Osteocyte (in vitro differentiated cells): Measurements from ENCODE around the gene SLC50A1. TPM values are rescaled to one million over a fixed set of nuclear protein-coding genes. Genes with fewer than 3 reads are reported as not detected.
"Not testable (repeated sequence)": the region's sequence is repeated elsewhere in the genome, so short reads cannot be mapped to it uniquely, and the experiment has no call there.

Experiments used
- DNase-seq: peaks from one replicate; pipeline ENCODE4 v3.0.0; 2021; ENCODE audit warnings: mixed read lengths; ENCODE audit not compliant: unreplicated experiment; ENCODE audit errors: extremely low spot score
- H3K27ac Mint-ChIP-seq: one replicate; pipeline ENCODE4 v1.8.0; 2021; ENCODE audit warnings: mild to moderate bottlenecking, mixed read lengths; ENCODE audit not compliant: unreplicated experiment
- H3K27me3 Mint-ChIP-seq: one replicate; pipeline ENCODE4 v1.8.0; 2021; ENCODE audit warnings: mixed read lengths; ENCODE audit not compliant: unreplicated experiment
- H3K36me3 Mint-ChIP-seq: one replicate; pipeline ENCODE4 v1.8.0; 2021; ENCODE audit warnings: mixed read lengths; ENCODE audit not compliant: unreplicated experiment
- H3K4me1 Mint-ChIP-seq: one replicate; pipeline ENCODE4 v1.8.0; 2021; ENCODE audit warnings: mixed read lengths; ENCODE audit not compliant: unreplicated experiment
- H3K4me3 Mint-ChIP-seq: one replicate; pipeline ENCODE4 v1.8.0; 2021; ENCODE audit warnings: mild to moderate bottlenecking, moderate library complexity, mixed read lengths; ENCODE audit not compliant: unreplicated experiment
- H3K9me3 Mint-ChIP-seq: one replicate; pipeline ENCODE4 v1.8.0; 2021; ENCODE audit warnings: mixed read lengths; ENCODE audit not compliant: unreplicated experiment
- CTCF ChIP-seq: fragments of 200-600 bp; sonication (generic); IDR thresholded peaks from 2 replicates; pipeline ENCODE4 v1.5.0; 2021; ENCODE audit warnings: antibody characterized with exemption, mild to moderate bottlenecking, moderate library complexity
- total RNA-seq: library from RNA; stranded (reverse); gene quantifications from 2 replicates; pipeline ENCODE4 v1.2.1, GENCODE V29; 2021

Gene SLC50A1
- total RNA-seq, 1 donor from 2014 or later: 26.5 TPM

DNA sequence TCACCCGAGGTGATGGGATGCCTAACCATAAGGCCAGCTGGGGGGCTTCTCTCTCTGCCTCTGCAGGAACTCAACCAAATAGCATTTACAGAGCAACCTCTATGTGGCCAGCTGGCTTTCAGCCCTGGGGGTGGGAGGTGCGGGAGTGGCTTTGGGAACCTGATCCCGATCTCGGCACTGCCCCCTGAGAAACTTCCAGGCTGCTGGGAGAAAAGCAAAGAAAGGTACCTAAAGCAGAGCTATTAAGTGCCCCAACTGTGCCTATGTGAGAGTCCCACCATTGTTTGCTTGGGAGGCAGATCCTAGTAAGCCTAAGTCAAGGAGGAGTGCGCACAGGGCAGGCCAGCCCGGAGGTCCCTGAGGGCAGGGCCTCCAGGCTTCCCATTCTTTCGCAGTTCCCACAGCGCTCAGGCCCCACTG is 30.4 kb downstream of the SLC50A1 start:
- no peaks in the 10 kb centered on the region for H3K27me3 Mint-ChIP-seq
- no peak overlapping the region for H3K27ac Mint-ChIP-seq
- H3K4me3 Mint-ChIP-seq: no peak overlapping the region
- DNase-seq: no peak
- TF ChIP-seq CTCF: no peak
- peaks cover 9% of the 10 kb centered on the region for H3K4me1 Mint-ChIP-seq
- H3K9me3 Mint-ChIP-seq: no peaks in the 10 kb centered on the region
- peaks cover 11% of the 10 kb centered on the region for H3K36me3 Mint-ChIP-seq

- Mint-ChIP-seq H3K9me3 (no peaks in the 10 kb centered on the region), H3K27ac (no peak overlapping the region), H3K36me3 (peaks cover 11% of the 10 kb centered on the region), H3K4me3 (no peak overlapping the region), H3K27me3 (no peaks in the 10 kb centered on the region), H3K4me1 (peaks cover 9% of the 10 kb centered on the region)
- DNase-seq: no peak
- no peak for TF ChIP-seq CTCF
These were observed 31.0 kb downstream of the SLC50A1 start for GRCh38 chr1:155166471-155167165.

DNA sequence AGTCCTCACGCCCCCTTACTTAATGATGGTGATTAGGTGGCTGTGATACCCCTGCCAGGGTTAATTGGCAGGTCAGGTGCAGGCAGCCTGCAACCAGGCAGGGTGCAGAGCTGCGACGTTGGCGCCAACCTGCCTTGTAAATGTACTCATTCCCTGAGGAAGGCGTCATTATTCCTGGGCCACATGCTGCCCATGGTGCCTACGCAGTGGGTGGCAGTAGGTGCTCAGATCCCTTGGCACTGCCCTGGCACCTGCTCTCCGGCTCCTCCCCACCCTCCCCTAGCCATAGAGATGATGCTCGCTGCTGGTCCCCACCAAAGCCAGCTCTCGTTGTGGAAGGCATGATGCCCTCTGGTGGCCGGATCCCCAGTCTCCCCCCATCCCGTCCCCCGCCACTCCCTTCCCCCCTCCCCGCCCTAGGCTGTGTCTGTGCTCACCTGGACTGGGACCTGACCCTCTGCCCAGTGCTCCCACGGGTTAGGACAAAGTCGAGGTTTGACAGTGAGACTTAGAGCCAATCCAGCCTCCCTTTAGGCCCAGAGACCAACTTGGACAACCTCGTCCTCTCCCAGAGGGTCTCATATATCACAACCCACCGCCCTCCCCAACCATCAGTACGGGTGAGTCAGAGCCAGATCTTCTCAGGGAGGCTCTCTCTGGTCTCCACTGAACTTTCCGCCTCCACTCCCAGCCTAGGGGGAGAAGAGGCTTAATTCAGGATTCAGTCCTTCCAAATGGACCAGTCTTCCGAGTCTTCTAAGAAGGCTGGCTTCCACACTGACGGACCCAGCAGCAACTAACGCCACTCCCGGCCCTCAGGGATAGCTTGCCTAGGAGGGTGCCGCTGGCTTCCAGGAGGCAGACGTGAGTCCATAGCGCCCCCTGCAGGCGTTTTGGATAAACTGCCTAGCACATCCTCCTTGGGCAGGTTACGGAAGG is 31.8 kb downstream of the SLC50A1 start:
- no peaks in the 10 kb centered on the region for H3K27me3 Mint-ChIP-seq
- peaks cover 11% of the 10 kb centered on the region for H3K36me3 Mint-ChIP-seq
- no peaks in the 10 kb centered on the region for H3K9me3 Mint-ChIP-seq
- TF ChIP-seq CTCF: peak; percentile 85
- H3K4me3 Mint-ChIP-seq: peak overlapping the region; percentile 58
- DNase-seq: peak; percentile 94
- H3K27ac Mint-ChIP-seq: peak overlapping the region; percentile 65
- peaks cover 16% of the 10 kb centered on the region for H3K4me1 Mint-ChIP-seq

DNA sequence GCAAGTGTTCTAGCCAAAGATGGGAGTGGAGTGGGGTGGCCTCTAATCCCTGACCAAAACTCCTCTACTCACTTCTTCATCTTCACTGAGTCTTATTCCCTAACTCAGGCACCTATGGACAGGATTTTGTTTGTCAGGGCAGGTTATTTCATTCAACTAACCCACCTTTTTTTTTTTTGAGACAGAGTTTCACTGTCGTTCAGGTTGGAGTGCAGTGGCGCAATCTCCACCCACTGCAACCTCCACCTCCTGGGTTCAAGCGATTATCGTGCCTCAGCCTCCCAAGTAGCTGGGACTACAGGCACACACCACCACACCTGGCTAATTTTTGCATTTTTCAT is 32.4 kb downstream of the SLC50A1 start:
- H3K9me3 Mint-ChIP-seq, H3K27ac Mint-ChIP-seq, H3K4me3 Mint-ChIP-seq, DNase-seq, H3K27me3 Mint-ChIP-seq: not testable (repeated sequence)
- H3K36me3 Mint-ChIP-seq: peaks cover 11% of the 10 kb centered on the region
- H3K4me1 Mint-ChIP-seq: peaks cover 19% of the 10 kb centered on the region

DNA sequence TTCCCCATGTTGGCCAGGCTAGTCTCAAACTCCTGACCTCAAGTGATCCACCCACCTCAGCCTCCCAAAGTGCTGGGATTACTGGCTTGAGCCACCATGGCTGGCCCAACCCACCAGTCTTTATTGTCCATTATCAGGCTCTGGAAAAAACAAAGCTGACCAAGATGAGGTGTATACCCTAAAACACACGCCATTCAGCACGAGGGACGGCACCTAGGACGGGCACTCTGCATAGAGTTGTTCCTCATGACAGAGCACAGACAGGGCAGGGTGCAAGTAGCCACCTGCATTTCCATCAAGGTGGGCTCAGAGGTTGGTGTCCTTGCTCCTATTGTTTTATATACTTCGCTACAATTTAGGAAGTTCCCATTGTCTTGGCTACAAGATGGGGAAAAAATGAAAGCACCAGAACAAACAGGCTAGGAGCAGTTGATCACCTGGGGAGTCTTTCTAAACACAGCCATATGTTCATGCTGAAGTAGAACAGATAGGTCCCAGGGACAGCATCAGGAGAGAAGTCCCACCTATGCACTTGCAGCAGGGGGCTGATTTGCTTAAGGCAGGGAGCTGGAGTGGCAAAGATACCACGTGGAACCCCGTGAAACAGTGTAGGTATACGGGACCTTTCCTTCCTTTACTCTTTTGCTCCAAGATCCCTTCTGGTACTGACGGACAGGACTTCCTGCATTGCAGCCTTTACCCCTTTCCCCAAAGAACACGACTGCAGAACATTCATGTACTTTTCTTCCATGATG is 33.0 kb downstream of the SLC50A1 start:
- no peaks in the 10 kb centered on the region for H3K27me3 Mint-ChIP-seq
- H3K27ac Mint-ChIP-seq: no peak overlapping the region
- peaks cover 11% of the 10 kb centered on the region for H3K36me3 Mint-ChIP-seq
- H3K9me3 Mint-ChIP-seq: no peaks in the 10 kb centered on the region
- TF ChIP-seq CTCF: no peak
- no peak for DNase-seq
- no peak overlapping the region for H3K4me3 Mint-ChIP-seq
- H3K4me1 Mint-ChIP-seq: peaks cover 24% of the 10 kb centered on the region
